Inflammatory macrophage treated with lipopolysaccharide for 1 hour (primary cell): ENCODE data around the gene C11orf21.

Experiments
- DNase-seq, 2 donors: peaks; one replicate each; pipeline ENCODE4 v3.0.0-alpha.2; 2020 to 2022

Gene C11orf21

DNA sequence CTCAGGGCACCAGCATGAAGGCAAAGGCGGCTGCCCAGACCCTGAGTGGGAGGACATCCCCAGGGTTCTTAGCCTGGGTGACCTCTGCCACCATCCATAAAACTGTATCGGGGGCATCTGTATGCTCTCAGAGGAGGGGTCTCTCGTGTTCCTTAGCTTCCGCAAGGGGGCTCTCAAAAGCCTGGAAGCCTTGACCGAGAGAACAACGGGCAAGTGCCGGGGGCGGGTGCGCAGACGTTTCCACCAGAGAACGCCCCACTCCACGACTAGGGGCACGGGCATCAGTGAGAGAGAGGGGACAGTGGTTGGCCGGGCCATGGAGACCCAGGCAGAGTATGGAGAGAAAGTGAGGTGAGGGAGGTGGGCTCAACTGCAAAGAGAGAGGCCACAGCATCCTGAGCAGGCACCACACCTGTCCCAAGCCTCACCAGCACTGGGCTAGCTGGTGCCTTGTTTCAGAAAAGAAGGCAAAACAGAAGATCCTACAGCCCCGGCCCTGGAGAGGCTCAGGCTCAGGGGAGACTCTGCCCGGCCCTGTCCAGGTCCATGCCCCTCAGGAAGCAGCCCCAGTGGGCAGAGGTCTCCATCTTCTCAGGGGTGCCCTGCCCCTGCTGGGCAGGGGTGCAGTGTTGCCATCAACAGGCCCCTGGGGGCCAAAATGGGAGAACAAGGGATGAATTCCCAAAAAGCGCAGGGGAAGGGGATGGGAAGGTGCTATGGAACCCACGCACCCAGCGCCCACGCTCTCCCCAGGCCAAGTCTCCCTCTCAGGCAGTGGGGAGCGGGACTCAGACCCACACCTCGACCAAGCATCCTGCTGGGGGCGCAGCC, 6.0 kb upstream of the C11orf21 start:
- DNase-seq, result no peak

DNA sequence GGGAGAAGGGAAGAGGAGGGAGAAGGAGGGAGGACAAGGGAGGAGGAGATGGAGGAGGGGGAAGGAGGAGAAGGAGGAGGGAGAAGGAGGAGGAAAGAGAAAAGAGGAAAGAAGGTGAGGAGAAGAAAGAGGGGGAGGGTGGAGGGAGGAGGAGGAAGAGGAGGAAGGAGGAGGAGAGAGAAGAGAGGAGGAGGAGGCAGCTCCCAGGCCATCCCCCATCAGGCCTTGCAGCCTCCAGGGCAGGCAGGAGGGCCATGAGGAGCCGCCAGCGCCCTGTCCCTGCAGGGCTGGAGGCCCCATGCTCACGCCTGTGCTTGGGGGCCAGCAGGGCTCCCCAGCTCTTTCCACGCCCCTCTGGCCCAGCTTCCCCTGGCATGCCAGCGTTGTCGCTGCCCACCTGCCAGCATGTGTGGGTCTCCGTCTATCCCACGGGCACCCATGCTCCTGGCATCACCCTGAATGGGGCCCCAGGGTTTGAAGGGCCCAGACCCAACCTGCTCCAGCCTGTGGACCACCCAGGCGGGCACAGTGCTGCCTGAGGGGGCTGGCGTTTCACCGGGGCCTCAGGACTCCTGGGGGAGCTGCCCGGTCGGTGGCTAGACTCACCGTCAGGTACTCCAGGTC, 5.3 kb upstream of the C11orf21 start:
- DNase-seq, result no peak

DNA sequence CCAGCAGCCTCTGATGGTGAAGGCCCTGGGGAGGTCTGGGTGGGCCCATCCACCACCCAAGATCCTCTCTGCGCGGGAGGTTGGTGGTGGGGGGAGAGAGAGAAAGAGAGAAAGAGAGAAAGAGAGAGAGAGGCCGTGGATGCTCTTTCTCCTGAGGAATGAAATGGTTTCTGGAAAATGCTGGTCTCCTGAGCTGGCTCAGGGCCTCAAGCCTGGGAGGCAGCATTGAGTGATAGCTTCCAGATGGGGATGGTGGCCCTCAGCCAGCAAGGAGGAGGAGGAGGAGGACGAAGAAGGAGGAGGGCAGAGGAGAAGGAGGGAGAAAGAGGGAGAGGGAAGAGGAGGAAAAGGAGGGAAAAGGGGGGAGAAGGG, 4.7 kb upstream of the C11orf21 start:
- no peak for DNase-seq

DNA sequence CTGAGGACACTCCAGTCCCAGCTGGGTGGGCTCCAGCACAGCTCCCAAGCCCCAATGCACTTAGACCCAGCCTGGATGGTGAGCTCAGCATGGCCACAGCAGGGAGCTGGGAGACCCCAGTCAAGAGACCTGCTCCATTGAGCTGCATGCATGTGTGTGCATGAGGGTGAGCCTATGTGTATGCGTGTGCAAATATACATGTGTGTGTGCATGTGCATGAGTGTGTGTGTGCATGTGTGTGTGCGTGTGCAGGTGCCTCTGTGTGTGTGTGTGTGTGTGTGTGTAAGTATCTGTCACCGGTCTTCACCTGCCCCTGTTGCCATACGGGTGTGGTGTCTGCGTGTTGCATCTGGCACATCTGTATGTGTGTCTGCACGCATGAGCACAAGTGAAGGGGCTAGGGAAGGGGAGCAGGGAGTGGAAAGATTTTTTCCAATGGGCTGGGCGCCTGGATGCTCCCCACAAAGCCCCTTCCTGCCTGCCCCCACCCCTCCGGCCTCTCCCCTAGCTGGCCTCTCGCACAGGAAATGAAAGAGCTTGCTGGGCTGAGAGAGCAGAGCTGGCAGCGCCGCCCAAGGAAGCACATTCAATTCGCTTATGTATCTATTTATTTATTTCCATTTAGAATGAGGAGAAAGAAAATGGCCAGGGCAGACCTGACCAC, 4.2 kb upstream of the C11orf21 start:
- peak in 1 of 2 donors; percentile 8 for DNase-seq

DNA sequence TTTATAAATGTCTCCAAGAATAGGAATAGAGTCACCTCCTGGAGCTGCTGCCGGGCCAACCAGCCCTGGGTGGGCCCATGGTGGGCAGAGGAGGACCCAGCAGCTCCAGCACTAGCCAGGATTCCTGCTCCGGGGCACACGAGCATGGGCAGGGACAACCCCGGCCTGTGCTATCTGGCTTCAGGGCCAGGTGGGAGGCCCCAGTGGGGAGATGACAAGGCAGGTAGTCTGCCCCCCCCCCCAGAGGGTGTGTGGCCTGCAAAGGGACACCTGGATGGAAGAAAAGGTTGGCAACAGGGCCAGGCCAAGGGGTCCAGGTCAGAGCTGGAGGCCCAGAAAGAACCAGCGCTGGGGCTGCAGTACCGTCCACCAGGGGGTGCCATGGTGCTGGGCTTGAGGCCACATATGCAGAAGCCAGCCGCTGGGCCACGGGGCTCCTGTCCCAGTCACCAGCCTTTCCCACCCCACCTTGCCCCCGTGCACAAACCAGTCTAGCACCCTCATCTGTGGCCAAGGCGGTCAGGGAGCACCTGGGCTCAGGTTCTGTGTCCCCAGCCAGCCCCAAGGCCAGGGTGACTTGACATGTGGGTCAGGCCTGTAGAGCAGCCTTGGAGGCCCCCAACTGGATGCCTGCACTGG, 3.5 kb upstream of the C11orf21 start:
- peak; percentile 54 to 92 for DNase-seq

DNA sequence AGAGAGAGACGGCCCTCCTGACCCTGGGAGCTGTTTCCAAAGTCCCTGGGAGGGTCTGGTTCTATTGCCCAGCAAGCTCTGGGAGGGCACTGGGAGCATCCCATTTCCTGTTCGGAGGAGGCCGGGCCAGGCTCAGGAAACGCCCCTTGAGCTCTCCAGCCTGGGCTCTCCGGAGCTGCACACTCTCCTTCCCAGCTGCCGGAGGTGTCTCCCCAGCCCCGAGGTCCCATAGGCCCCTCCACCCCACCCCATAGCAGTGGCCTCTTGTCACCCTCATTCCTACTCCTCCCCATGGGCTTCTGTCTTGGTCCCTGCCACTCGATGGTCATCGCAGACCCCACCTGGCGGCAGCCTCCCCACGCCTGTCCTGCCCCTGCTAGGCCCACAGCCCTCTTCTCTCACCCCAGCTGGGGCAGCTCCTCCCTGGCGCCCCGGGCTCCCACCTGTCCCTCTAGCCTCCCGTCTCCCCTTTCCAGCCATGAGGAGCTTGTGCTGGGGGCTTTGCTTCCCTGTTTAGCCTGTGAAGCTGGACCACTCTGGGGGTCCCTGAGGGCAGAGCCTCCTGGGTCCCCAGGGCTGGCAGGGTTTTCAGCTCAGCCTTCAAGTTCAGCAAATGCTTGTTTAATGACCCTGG, 2.9 kb upstream of the C11orf21 start:
- no peak for DNase-seq

DNA sequence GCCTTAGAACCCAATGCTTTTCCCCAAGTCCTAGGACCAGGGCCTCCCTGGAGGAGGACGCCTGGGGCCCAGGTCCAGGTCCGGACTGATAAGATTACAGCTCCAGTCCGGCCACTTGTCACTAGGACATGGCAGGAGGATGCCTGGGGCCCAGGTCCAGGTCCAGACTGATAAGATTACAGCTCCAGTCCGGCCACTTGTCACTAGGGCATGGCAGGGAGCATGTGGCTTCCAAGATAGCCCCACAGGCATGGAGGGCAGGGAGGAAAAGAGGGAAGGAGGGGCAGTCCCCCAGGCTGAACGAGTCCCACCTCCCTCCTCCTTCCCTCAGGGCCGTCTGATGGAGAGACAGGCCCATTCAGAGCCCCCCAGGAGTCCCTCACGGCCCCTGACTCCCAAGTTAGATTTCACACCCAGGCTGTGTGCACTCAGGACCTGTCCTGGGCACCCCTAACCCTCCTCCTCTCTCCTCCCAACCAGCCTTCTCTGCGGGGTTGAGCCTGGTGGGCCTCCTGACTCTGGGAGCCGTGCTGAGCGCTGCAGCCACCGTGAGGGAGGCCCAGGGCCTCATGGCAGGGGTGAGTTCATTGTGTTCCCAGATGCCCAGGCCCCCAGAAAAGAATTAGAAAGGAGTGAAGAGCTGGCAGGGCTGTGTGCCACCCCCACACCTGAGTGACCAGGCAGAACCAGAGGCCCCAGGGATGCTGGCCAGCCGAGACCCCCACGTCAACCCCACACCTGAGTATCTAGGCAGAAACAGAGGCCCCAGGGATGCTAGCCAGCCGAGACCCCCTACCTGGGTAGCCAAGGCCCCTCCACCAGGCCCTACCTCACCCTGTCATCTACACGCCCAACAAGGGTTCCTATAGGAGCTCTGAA, 2.1 kb upstream of the C11orf21 start:
- DNase-seq, result no peak

DNA sequence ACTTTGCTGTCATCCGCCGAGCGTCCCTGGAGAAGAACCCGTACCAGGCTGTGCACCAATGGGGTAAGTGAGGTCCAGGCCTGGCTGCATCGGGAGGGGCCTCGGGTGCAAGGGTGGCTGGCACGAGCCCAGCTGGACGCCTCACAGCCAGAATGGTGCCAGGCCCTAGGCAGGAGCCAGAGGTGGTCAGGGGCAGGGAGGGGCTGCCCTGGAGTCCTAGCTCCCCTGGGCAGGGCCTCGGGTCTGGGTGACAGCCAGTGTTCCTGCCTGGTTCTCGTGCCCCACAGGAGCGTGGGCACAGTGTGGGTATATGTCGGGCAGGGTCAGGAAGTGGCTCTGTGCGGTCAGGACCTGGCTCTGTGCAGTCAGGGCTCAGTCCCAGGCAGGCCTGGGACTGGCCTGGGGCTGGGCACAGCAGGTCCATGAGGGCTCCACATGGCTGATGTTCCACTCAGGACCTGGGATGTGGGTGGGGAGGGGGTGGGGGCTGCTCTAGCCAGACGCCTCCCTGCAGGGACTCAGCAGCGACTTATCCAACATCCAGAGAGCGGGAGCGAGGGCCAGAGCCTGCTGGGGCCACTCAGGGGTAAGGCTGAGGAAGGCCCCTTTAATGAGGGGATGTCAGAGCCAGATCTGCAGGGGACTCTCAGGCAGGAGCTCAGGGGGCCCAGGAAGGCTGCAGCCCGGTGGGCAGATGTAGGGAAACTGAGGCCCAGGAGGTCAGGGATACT, 1.3 kb upstream of the C11orf21 start:
- peak; percentile 17 to 27 for DNase-seq

DNA sequence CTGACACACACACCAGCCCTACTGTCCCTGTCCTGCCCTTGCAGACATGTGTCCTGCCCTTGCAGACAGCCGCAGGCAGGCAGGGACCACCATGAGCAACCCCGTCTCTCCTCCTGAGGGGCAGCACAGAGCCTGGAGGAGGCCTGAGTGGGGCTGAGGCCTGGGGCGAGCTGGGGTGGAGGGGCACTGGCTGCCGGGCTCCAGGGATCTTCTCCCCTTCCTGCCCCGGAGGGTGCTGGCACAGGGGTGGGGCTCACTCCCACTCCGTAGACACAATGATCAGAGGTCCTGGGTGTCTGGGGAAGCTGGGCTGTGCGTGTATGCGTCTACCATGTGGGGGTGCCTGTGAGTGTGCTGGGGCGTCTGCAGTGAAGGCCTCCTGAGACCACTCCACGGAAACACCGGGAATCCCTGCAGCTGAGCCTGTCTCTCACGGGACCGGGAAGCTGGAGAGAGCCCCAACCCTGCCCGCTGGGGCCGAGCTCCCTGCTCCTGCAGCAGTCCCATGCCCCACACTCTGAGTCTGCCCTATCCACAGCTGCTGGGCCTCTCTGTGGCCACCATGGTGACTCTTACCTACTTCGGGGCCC, 683 bp upstream of the C11orf21 start:
- DNase-seq, result peak; percentile 23 to 44

DNA sequence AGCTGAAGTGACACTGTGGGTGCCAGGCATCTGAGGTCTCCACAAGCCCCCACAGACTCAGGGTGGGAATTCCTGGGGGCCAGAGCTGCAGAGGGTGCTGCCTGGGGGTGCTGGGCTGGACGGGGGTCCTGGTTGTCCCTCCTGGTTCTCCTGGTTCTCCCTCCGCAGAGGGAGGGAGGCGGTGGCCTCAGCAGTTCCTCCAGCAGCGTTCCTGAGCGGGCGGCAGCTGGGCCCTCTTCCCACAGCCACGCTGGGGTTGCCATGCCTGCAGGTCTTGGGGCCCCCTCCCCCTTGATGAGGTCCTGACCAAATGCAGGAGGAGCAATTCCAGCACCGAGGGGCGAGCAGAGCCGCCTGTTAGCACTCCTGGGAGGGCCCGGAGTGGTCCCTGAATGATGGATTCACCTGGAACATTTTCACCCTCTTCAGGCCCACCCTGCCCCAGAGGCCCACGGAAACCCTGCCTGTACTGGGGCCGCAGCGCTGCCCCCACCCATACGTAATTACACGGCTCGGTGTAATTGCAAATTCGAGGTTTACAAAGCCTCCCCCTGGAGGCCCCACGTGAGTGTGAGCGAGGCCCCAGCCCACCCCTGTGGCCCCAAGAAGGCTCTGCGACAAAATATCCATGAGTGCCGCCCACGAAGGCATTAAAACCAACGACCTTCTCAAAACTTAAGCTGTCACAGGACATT, 635 bp downstream of the C11orf21 start:
- DNase-seq, result peak in 1 of 2 donors; percentile 27

DNA sequence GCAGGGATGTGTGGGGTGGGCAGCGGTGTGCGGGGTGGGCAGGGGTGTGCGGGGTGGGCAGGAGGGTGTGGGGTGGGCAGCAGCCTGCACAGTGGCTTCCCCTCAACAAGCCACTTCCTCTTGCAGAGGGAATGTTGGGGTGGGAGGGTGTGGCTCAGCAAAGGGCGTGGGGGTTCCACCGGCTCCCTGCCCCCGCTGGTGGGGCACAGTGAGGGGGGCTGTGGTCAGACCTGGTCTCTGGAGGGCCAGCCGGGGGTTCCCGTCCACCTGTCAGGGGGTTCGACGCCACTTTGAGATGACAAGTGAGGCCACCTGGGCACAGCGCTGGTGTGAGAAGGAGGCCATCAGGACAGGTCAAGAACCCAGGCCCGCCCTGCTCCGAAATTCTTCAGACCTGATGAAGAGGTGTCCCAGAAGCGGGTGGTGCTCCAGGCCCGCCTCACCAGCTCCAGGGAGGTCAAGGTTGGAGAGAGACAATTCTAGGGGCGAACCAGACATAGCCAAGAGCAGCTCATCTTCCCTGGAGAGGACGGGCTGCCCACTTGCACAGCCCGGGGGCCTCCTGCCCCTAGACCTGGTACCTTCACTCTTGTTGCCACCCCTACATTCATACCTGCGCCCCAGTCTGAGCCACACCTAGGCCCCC, 1.3 kb downstream of the C11orf21 start:
- no peak for DNase-seq

DNA sequence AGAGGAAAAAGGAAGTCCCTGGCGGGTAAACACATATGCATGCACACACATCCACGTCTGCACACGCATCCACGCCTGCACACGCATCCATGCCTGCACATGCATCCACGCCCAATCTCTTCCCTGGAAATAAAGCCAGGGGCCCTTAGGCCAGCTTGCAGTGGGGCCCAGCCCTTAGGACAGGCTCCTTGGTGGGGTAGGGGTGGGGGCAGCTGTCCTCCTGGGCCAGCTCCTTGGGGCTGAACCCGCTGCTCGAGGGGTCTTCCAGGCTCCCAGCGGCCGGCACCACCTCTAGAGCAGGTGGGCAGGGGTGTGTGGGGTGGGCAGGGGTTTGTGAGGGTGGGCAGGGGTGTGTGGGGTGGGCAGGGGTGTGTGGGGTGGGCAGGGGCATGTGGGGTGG, 1.9 kb downstream of the C11orf21 start:
- DNase-seq, result no peak

DNA sequence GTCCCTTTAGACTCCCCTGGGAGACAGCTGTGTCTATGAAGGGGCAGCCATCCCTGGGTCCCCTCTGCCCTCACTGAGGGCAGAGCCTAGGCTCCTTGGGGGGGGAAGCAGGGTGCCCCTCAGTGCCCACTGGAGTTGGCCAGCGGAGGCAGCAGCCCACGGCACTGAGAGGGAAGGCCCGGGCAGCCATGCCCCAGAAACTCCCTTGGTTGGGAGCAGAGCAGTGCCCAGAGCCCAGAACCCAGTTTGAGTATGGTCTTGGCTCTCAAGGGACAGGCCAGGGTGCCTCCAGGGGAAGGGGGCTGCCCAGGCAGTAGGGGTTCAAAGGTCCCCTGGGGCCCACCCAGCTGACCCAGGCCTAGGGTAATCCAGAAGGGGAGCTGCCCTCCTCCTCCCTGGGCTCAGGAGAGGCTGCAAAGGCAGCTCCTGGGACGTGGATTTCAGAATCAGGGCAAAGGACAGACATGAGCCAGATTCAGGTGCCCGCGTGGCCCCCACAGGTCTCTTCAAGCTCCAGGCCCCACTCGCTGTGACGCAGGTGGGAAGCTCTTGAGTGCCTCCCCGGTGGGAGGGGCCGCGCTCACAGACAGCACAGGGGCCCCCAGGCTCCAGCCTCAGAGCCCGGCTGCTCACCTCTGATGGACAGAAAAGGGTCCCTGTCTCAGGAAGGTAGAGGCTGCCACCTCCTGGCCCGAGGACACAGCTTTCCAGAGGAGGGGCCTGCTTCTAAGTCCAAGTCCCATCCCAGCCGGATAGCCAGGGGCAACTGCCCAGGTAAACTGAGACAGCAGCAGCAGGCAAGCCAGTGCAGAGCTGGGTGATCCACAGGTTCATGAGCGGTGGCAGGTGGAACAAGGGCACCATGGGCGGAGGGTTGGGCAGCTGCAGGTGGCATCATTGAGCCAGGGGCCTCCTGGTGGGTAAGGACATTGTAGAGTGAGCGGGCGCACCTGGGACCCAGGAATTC, 2.6 kb downstream of the C11orf21 start:
- no peak for DNase-seq

DNA sequence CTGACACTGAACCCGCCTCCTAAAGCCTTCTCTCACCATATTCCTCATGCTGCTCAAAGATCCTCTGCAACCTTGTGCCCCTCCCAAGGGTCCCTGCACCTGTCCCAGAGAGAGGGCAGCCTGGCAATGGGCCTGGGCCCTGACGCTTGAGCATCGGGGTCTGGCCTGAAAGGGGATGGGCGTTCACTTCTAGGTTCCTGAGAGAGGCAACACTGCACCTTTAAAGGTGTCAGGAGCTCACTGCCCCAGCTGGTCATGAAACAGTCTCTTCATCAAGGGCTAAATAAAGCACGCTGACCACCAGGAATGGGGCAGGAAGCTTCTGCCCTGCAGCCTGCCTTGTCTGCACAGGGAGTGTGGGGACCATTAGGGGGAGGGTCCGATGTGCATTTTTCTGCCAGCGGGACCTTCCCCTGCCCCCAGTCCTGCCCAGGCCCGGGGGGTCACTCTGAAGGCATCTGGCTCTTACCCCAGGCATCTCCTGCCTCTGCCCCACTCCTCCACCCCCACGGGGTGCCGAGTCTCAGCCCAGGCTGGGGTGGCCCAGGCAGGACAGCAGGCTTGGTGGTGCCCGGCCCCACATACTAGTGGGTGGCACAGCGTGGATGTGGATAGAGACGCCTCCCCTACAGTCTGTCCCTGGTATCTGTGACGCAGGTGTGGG, 3.5 kb downstream of the C11orf21 start:
- no peak for DNase-seq

DNA sequence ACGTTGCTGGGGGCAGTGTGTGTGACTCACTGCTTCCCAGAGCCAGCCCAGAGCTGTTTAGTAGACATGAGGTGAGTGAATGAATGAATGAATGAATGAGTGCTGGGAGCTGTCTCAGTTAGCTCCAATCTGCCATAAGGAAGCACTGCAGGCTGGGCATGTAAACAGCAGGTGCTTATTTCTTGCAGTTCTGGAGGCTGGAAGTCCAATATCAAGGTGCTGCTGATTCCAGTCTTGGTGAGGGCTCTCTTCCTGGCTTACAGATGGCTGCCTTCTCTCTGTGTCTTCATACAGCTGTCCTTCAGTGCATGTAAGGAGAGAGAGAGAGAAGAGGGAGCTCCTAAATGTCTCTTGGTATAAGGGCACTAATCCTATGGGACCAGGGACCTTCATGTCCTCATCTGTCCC, 4.1 kb downstream of the C11orf21 start:
- no peak for DNase-seq

DNA sequence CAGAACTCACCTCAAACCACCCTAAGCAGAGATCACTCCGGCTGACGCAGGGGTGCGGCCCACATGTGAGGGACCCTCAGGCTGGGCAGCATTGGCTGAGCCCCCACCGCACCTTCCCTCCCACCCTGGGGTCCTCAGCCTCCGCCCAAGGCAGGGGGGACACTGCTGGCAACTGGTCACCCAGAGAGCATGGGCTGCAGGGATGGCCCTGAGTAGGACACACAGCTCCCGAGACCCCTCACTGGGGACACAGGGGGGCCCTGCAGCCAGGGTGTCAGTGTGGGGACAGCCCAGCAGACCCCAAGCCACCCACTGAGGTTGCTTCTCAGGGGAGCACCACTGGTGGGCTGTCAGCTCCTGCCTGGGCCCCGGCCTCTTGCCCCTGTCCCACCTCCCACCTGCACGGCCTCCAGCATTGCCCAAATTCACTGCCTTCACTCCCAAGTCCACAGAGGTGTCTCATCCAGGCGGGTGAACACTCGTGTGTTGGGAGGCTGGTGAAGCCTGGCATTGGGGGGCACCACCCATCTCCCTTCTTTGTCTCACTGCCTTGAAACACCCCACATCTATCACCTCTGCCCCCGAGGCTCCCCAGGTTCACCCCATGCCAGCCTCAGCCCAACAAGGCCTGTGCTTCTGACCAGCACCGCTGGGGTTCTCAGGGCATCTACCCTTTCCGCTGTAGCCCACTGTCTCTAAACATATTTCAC, 4.7 kb downstream of the C11orf21 start:
- no peak for DNase-seq
